ENCODE data around the gene SF3B2. TPM values are rescaled to one million over a fixed set of nuclear protein-coding genes. Genes with fewer than 3 reads are reported as not detected.

SF3B2 gene
- total RNA-seq, 1 experiment from 2014 or later, result 237 TPM

DNA sequence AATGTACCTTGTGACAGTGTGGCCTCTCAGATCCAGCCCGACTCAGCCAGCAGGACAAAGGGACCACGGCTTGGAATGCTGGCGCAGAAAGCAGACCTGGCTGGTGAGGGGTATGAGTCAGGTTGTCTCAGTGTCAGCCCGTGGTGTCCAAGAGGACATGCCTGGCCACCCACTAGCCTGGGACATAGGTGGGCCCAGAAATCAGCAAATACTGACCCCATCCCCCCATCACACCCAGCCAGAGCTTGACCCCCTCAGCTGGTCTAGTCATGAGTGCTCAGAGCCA lies 45.3 kb upstream of the SF3B2 start:
- peak overlapping the region; percentile 65 to 91 (median 84); a peak in 2 of 7 replicates for H3K27ac Mint-ChIP-seq
- no peaks in the 10 kb centered on the region for H3K9me3 Mint-ChIP-seq
- peaks cover 11 to 32% (median 23%) of the 10 kb centered on the region in 3 experiments for H3K36me3 Mint-ChIP-seq (ENCODE audit: insufficient read depth in 1 of 3, low read depth in 3 of 3)
- H3K4me1 ChIP-seq (ENCODE audit: insufficient read depth, low read length), result no peaks in the 10 kb centered on the region
- H3K27me3 ChIP-seq (ENCODE audit: insufficient read depth, low read length), result peaks cover 4% of the 10 kb centered on the region; the same call in 1 of the 2 replicates
- H3K4me3 Mint-ChIP-seq, result no peak overlapping the region
- WGBS (ENCODE audit: extremely low coverage, insufficient read length, low lambda C conversion rate), result no CpG with 5 or more reads among the region's 4 CpGs
- no peak overlapping the region for H3K27ac ChIP-seq (ENCODE audit: insufficient read length, low read depth, low read length)
- H3K4ac ChIP-seq (ENCODE audit: low read depth, low read length), result no peak overlapping the region
- peaks cover 9% of the 10 kb centered on the region for H3K23me2 ChIP-seq (ENCODE audit: insufficient read length, low read depth, low read length, poor library complexity, severe bottlenecking)
- no peak overlapping the region for H4K8ac ChIP-seq (replicated peaks; ENCODE audit: insufficient read length, low read depth, low read length)
- no peak overlapping the region for H2AK5ac ChIP-seq (ENCODE audit: insufficient read length, low read length)
- H3K56ac ChIP-seq (ENCODE audit: insufficient read length, low read depth, low read length), result no peak overlapping the region
- no peak overlapping the region for H3K18ac ChIP-seq (ENCODE audit: insufficient read length, low read depth, low read length)
- TF ChIP-seq, protein P1, sequence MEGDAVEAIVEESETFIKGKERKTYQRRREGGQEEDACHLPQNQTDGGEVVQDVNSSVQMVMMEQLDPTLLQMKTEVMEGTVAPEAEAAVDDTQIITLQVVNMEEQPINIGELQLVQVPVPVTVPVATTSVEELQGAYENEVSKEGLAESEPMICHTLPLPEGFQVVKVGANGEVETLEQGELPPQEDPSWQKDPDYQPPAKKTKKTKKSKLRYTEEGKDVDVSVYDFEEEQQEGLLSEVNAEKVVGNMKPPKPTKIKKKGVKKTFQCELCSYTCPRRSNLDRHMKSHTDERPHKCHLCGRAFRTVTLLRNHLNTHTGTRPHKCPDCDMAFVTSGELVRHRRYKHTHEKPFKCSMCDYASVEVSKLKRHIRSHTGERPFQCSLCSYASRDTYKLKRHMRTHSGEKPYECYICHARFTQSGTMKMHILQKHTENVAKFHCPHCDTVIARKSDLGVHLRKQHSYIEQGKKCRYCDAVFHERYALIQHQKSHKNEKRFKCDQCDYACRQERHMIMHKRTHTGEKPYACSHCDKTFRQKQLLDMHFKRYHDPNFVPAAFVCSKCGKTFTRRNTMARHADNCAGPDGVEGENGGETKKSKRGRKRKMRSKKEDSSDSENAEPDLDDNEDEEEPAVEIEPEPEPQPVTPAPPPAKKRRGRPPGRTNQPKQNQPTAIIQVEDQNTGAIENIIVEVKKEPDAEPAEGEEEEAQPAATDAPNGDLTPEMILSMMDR (conservative IDR thresholded peaks at IDR 0.05), result no peak
- no peak overlapping the region for H3K4me2 ChIP-seq (ENCODE audit: insufficient read depth, insufficient read length, low read length)
- H2BK120ac ChIP-seq (ENCODE audit: low read depth, low read length, poor library complexity, severe bottlenecking), result no peak overlapping the region
- H2BK5ac ChIP-seq (ENCODE audit: insufficient read length, low read length), result no peak overlapping the region
- DNase-seq, result no peak
- no peaks in the 10 kb centered on the region for H4K20me1 ChIP-seq (ENCODE audit: control insufficient read depth, insufficient read depth, insufficient read length)
- H2BK12ac ChIP-seq (ENCODE audit: insufficient read length, low read depth, low read length), result no peak overlapping the region
- H3K14ac ChIP-seq (ENCODE audit: insufficient read depth, low read length), result no peak overlapping the region; the same call in 1 of the 2 replicates
- H3K79me1 ChIP-seq (ENCODE audit: insufficient read depth, low read depth, low read length, poor library complexity, severe bottlenecking), result no peaks in the 10 kb centered on the region
- no peaks in the 10 kb centered on the region for H3K9me3 ChIP-seq (ENCODE audit: control insufficient read depth, low read depth, low read length)
- H2BK15ac ChIP-seq (ENCODE audit: low read depth, low read length), result no peak overlapping the region
- peaks cover 3% of the 10 kb centered on the region; the same call in 1 of the 2 replicates for H3K79me2 ChIP-seq (ENCODE audit: insufficient read depth, low read length)
- no peak overlapping the region for H2BK20ac ChIP-seq (ENCODE audit: low read depth, low read length, poor library complexity, severe bottlenecking)
- no peak overlapping the region for H4K91ac ChIP-seq (ENCODE audit: insufficient read length, low read depth, low read length)
- H4K5ac ChIP-seq (ENCODE audit: insufficient read length, low read depth, low read length), result no peak overlapping the region
- no peak overlapping the region for H3K9ac ChIP-seq (ENCODE audit: extremely low read depth, insufficient read length, low read length)
- no peak overlapping the region for H2AFZ ChIP-seq (ENCODE audit: low read length)
- no peak overlapping the region for H3T11ph ChIP-seq (ENCODE audit: low read length)
- H3K27me3 Mint-ChIP-seq (ENCODE audit: low read depth), result no peaks in the 10 kb centered on the region; the same call in 1 of the 2 replicates
- peaks cover 24 to 37% of the 10 kb centered on the region in 2 experiments for H3K4me1 Mint-ChIP-seq
- H3K23ac ChIP-seq (ENCODE audit: insufficient read length, low read depth, low read length), result no peak overlapping the region
